K562 (cell line): ENCODE data around the gene ANKMY1. TPM values are rescaled to one million over a fixed set of nuclear protein-coding genes. Genes with fewer than 3 reads are reported as not detected.

ENCODE experiments used
- BHLHE40 ChIP-seq: IDR thresholded peaks from 2 replicates; pipeline ENCODE4 v1.6.1; 2011; ENCODE audit warnings: low read length, improper control_type of control experiment
- CBFA2T3 ChIP-seq: fragments of 450-650 bp; IDR thresholded peaks from 2 replicates; pipeline ENCODE4 v1.6.1; 2017
- CEBPB ChIP-seq: fragments of 450-650 bp; IDR thresholded peaks from 2 replicates; pipeline ENCODE4 v1.6.1; 2016; ENCODE audit warnings: missing genetic modification characterization, missing compliant biosample characterization
- JUND ChIP-seq, 2 experiments: IDR thresholded peaks; 2 replicates in 1 of 2; 3 replicates in 1 of 2; pipeline ENCODE4 v1.6.1; 2011; ENCODE audit warnings: borderline replicate concordance in 2 of 2, low read depth in 2 of 2, low read length in 2 of 2, improper control_type of control experiment in 1 of 2, missing biosample characterization in 1 of 2, missing genetic modification characterization in 1 of 2, missing genetic modification reagents in 1 of 2
- MYC ChIP-seq, 2 experiments: fragments of 250-450 bp in 1 of 2; sonication (Bioruptor Pico) in 1 of 2; IDR thresholded peaks; 2 replicates each; pipeline versions ENCODE4 v1.5.1 to v1.6.1; 2012 to 2021; ENCODE audit warnings: low read depth in 2 of 2, borderline replicate concordance in 1 of 2, improper control_type of control experiment in 1 of 2, low read length in 1 of 2, mild to moderate bottlenecking in 1 of 2, moderate library complexity in 1 of 2
- NRF1 ChIP-seq, 2 experiments: fragments of 450-650 bp; IDR thresholded peaks in 1 of 2; conservative IDR thresholded peaks in 1 of 2; 2 replicates each; pipeline ENCODE4 v1.6.1; 2014; ENCODE audit warnings: mild to moderate bottlenecking in 2 of 2
- polyA plus RNA-seq, 8 experiments: library from polyadenylated mRNA; depleted of rRNA in 4 of 8; stranded (reverse) in 5 of 8; unstranded in 3 of 8; fragments of >200 nt; fragmentation: Nextera tagmentation in 2 of 8; fragmentation: Illumina TruSeq in 1 of 8; extraction: Ambion mirVana in 2 of 8; extraction: Trizol in 1 of 8; gene quantifications; 2 replicates each; pipeline versions ENCODE4 v1.2.1 to v1.2.3, GENCODE V29; 2011 to 2014; ENCODE audit warnings: inconsistent platforms in 1 of 8, missing spikeins in 1 of 8
- total RNA-seq, 7 experiments: library from RNA; depleted of rRNA in 6 of 7; stranded (reverse); fragments of >200 nt in 6 of 7; fragmentation: Illumina TruSeq in 2 of 7; extraction: Trizol in 2 of 7; gene quantifications; 2 replicates each; pipeline versions ENCODE4 v1.2.1 to v1.2.3, GENCODE V29; 2011 to 2021; ENCODE audit warnings: low replicate concordance in 1 of 7
- TF ChIP-seq, protein P1 (sequence below): fragments of 450-650 bp; IDR thresholded peaks from 2 replicates; pipeline ENCODE4 v1.6.1; 2016; ENCODE audit warnings: mild to moderate bottlenecking, moderate library complexity
- TF ChIP-seq, protein P2 (sequence below): sonication (generic); formaldehyde crosslinking; IDR thresholded peaks from 2 replicates; pipeline ENCODE4 v1.8.0; 2023; ENCODE audit warnings: missing genetic modification reagents, mild to moderate bottlenecking, borderline replicate concordance

Gene ANKMY1
- total and polyA plus RNA-seq, 9 of the 15 experiments (the other 6 are each of a cell fraction or from before 2014, with no cell fraction given), result 0.75 to 15.1 (median 11.7) TPM

DNA sequence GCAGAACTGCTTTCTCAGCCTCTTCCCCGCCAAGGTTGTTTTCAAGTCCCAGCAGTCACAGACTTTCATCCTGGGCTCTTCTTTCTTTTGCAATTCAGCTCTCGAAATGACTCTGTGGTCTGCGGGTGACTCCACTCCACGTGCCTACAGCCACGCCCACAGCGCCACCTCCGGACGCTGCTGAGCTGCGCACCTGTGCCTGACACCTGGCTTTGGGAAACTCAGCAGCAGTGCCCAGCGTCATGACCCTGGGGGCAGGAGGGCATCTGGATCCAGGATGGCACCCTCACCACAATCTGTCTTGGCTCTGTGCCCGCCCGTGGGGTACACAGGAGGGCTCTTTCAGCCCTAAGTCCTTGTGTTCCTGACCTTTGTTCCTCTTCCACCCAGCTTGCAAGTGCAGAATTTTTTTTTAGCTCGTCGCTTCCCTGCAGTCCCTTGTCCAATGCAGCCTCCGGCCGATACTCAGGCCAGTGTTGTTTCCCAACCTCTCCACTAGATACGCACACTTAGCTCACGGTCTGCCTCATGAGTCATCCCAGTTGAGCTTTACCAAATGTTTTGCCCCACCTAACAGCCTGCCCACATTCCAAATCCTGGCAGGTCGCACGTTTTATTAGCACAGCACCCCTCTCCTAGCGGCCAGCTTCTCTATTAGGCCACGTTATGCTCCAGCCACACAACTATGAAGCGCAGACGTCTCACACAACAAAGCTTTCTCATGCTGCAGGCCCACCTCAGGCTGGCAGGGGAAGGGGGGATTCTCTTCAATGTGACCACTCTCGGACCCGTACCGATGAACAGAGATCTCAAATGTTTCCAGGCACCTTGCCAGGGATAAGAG is 22.2 kb upstream of the ANKMY1 start (continued):
- TF ChIP-seq, protein P1, sequence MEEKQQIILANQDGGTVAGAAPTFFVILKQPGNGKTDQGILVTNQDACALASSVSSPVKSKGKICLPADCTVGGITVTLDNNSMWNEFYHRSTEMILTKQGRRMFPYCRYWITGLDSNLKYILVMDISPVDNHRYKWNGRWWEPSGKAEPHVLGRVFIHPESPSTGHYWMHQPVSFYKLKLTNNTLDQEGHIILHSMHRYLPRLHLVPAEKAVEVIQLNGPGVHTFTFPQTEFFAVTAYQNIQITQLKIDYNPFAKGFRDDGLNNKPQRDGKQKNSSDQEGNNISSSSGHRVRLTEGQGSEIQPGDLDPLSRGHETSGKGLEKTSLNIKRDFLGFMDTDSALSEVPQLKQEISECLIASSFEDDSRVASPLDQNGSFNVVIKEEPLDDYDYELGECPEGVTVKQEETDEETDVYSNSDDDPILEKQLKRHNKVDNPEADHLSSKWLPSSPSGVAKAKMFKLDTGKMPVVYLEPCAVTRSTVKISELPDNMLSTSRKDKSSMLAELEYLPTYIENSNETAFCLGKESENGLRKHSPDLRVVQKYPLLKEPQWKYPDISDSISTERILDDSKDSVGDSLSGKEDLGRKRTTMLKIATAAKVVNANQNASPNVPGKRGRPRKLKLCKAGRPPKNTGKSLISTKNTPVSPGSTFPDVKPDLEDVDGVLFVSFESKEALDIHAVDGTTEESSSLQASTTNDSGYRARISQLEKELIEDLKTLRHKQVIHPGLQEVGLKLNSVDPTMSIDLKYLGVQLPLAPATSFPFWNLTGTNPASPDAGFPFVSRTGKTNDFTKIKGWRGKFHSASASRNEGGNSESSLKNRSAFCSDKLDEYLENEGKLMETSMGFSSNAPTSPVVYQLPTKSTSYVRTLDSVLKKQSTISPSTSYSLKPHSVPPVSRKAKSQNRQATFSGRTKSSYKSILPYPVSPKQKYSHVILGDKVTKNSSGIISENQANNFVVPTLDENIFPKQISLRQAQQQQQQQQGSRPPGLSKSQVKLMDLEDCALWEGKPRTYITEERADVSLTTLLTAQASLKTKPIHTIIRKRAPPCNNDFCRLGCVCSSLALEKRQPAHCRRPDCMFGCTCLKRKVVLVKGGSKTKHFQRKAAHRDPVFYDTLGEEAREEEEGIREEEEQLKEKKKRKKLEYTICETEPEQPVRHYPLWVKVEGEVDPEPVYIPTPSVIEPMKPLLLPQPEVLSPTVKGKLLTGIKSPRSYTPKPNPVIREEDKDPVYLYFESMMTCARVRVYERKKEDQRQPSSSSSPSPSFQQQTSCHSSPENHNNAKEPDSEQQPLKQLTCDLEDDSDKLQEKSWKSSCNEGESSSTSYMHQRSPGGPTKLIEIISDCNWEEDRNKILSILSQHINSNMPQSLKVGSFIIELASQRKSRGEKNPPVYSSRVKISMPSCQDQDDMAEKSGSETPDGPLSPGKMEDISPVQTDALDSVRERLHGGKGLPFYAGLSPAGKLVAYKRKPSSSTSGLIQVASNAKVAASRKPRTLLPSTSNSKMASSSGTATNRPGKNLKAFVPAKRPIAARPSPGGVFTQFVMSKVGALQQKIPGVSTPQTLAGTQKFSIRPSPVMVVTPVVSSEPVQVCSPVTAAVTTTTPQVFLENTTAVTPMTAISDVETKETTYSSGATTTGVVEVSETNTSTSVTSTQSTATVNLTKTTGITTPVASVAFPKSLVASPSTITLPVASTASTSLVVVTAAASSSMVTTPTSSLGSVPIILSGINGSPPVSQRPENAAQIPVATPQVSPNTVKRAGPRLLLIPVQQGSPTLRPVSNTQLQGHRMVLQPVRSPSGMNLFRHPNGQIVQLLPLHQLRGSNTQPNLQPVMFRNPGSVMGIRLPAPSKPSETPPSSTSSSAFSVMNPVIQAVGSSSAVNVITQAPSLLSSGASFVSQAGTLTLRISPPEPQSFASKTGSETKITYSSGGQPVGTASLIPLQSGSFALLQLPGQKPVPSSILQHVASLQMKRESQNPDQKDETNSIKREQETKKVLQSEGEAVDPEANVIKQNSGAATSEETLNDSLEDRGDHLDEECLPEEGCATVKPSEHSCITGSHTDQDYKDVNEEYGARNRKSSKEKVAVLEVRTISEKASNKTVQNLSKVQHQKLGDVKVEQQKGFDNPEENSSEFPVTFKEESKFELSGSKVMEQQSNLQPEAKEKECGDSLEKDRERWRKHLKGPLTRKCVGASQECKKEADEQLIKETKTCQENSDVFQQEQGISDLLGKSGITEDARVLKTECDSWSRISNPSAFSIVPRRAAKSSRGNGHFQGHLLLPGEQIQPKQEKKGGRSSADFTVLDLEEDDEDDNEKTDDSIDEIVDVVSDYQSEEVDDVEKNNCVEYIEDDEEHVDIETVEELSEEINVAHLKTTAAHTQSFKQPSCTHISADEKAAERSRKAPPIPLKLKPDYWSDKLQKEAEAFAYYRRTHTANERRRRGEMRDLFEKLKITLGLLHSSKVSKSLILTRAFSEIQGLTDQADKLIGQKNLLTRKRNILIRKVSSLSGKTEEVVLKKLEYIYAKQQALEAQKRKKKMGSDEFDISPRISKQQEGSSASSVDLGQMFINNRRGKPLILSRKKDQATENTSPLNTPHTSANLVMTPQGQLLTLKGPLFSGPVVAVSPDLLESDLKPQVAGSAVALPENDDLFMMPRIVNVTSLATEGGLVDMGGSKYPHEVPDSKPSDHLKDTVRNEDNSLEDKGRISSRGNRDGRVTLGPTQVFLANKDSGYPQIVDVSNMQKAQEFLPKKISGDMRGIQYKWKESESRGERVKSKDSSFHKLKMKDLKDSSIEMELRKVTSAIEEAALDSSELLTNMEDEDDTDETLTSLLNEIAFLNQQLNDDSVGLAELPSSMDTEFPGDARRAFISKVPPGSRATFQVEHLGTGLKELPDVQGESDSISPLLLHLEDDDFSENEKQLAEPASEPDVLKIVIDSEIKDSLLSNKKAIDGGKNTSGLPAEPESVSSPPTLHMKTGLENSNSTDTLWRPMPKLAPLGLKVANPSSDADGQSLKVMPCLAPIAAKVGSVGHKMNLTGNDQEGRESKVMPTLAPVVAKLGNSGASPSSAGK, result peak; percentile 71
- TF ChIP-seq BHLHE40 (peak; percentile 74), NRF1 (conservative IDR thresholded peaks at IDR 0.05 in 1 of 2, IDR thresholded peaks at IDR 0.05 in 1 of 2) (peak; percentile 62 to 72), CEBPB (peak; percentile 32; the same call in 1 of the 2 replicates), JUND (IDR thresholded peaks at IDR 0.05; ENCODE audit: borderline replicate concordance, low read depth, low read length) (peak; percentile 66; the same call in 1 of the 2 replicates), JUND (tag; IDR thresholded peaks at IDR 0.05; ENCODE audit: borderline replicate concordance, low read depth, low read length) (peak; percentile 28; the same call in 1 of the 3 replicates), CBFA2T3 (peak; percentile 20; the same call in 1 of the 2 replicates), MYC (IDR thresholded peaks at IDR 0.05; ENCODE audit: low read depth, low read length) (peak; percentile 85), MYC (CRISPR knock-in tag; IDR thresholded peaks at IDR 0.05; ENCODE audit: borderline replicate concordance, low read depth) (no peak)
- TF ChIP-seq, protein P2, sequence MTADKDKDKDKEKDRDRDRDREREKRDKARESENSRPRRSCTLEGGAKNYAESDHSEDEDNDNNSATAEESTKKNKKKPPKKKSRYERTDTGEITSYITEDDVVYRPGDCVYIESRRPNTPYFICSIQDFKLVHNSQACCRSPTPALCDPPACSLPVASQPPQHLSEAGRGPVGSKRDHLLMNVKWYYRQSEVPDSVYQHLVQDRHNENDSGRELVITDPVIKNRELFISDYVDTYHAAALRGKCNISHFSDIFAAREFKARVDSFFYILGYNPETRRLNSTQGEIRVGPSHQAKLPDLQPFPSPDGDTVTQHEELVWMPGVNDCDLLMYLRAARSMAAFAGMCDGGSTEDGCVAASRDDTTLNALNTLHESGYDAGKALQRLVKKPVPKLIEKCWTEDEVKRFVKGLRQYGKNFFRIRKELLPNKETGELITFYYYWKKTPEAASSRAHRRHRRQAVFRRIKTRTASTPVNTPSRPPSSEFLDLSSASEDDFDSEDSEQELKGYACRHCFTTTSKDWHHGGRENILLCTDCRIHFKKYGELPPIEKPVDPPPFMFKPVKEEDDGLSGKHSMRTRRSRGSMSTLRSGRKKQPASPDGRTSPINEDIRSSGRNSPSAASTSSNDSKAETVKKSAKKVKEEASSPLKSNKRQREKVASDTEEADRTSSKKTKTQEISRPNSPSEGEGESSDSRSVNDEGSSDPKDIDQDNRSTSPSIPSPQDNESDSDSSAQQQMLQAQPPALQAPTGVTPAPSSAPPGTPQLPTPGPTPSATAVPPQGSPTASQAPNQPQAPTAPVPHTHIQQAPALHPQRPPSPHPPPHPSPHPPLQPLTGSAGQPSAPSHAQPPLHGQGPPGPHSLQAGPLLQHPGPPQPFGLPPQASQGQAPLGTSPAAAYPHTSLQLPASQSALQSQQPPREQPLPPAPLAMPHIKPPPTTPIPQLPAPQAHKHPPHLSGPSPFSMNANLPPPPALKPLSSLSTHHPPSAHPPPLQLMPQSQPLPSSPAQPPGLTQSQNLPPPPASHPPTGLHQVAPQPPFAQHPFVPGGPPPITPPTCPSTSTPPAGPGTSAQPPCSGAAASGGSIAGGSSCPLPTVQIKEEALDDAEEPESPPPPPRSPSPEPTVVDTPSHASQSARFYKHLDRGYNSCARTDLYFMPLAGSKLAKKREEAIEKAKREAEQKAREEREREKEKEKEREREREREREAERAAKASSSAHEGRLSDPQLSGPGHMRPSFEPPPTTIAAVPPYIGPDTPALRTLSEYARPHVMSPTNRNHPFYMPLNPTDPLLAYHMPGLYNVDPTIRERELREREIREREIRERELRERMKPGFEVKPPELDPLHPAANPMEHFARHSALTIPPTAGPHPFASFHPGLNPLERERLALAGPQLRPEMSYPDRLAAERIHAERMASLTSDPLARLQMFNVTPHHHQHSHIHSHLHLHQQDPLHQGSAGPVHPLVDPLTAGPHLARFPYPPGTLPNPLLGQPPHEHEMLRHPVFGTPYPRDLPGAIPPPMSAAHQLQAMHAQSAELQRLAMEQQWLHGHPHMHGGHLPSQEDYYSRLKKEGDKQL (CRISPR knock-in tag), result no peak
